Endodermal cell (in vitro differentiated cells): ENCODE data around the gene UCMA. TPM values are rescaled to one million over a fixed set of nuclear protein-coding genes. Genes with fewer than 3 reads are reported as not detected.
"Not testable (repeated sequence)": the region's sequence is repeated elsewhere in the genome, so short reads cannot be mapped to it uniquely, and the experiment has no call there.

Experiments
- DNase-seq: peaks from one replicate; pipeline ENCODE4 v3.0.0-alpha.2; 2017
- H3K27ac ChIP-seq: 2 replicates; pipeline ENCODE4 v1.5.1; 2013; ENCODE audit warnings: mild to moderate bottlenecking, low read depth, low read length, moderate library complexity
- H3K27me3 ChIP-seq: 2 replicates; pipeline ENCODE4 v1.6.1; 2013; ENCODE audit warnings: mild to moderate bottlenecking, low read length, moderate library complexity; ENCODE audit not compliant: insufficient read depth, control insufficient read depth, poor library complexity, severe bottlenecking
- H3K36me3 ChIP-seq: 2 replicates; pipeline ENCODE4 v1.7.0; 2013; ENCODE audit warnings: mild to moderate bottlenecking, low read length, moderate library complexity; ENCODE audit not compliant: control insufficient read depth, insufficient read depth
- H3K4me1 ChIP-seq: one replicate; pipeline ENCODE4 v1.7.0; 2013; ENCODE audit warnings: low read length; ENCODE audit not compliant: control insufficient read depth, insufficient read depth
- H3K4me3 ChIP-seq: 2 replicates; pipeline ENCODE4 v1.5.1; 2013; ENCODE audit warnings: mild to moderate bottlenecking, low read length, moderate library complexity
- H3K9ac ChIP-seq: 2 replicates; pipeline ENCODE4 v1.6.1; 2013; ENCODE audit warnings: mild to moderate bottlenecking, low read length, moderate library complexity; ENCODE audit not compliant: poor library complexity, severe bottlenecking; ENCODE audit errors: extremely low read depth
- H3K9me3 ChIP-seq: 2 replicates; pipeline ENCODE4 v1.6.1; 2013; ENCODE audit warnings: mild to moderate bottlenecking, low read length, moderate library complexity; ENCODE audit not compliant: control insufficient read depth
- H3K27ac Mint-ChIP-seq: 2 replicates; pipeline ENCODE4 v1.8.0; 2020; ENCODE audit warnings: mixed read lengths
- H3K27me3 Mint-ChIP-seq: 2 replicates; pipeline ENCODE4 v1.8.0; 2021; ENCODE audit warnings: mild to moderate bottlenecking, mixed read lengths; ENCODE audit not compliant: insufficient read depth
- H3K36me3 Mint-ChIP-seq: 2 replicates; pipeline ENCODE4 v1.8.0; 2020; ENCODE audit warnings: low read depth, mixed read lengths
- H3K4me1 Mint-ChIP-seq: 2 replicates; pipeline ENCODE4 v1.8.0; 2020; ENCODE audit warnings: mixed read lengths
- H3K4me3 Mint-ChIP-seq: 2 replicates; pipeline ENCODE4 v1.8.0; 2020; ENCODE audit warnings: mild to moderate bottlenecking, moderate library complexity, mixed read lengths
- H3K9me3 Mint-ChIP-seq: 2 replicates; pipeline ENCODE4 v1.8.0; 2020; ENCODE audit warnings: mild to moderate bottlenecking, mixed read lengths
- CTCF ChIP-seq: fragments of 200-600 bp; sonication (generic); conservative IDR thresholded peaks from 2 replicates; pipeline ENCODE4 v1.5.0; 2021; ENCODE audit warnings: antibody characterized with exemption, mild to moderate bottlenecking
- WGBS, 2 experiments: methylation state at CpG; one replicate each; pipeline versions ENCODE4 v1.1.5 to v1.1.7; 2013; ENCODE audit warnings: missing lambda C conversion rate in 2 of 2, mixed read lengths in 1 of 2; ENCODE audit not compliant: insufficient coverage in 1 of 2, insufficient read length in 1 of 2; 5-methylcytosine and 5-hydroxymethylcytosine counted together
- total RNA-seq, 2 donors: library from RNA; stranded (reverse); fragmentation: NEBNext Ultra II Directional in 1 of 2; extraction: Animal tissue kit (Norgen Biotek cat#: 25700) in 1 of 2; gene quantifications; 2 replicates in 1 of 2; 3 replicates in 1 of 2; pipeline ENCODE4 v1.2.1, GENCODE V29; 2021

The UCMA gene
- total RNA-seq, 2 donors from 2014 or later, result not detected

GRCh38 chr10:13253726-13254125 is 19.6 kb upstream of the UCMA start:
- DNase-seq, result no peak
- Histone ChIP-seq H3K36me3 (no peaks in the 10 kb centered on the region), H3K4me3 (no peak overlapping the region), H3K4me1 (no peaks in the 10 kb centered on the region), H3K27me3 (no peaks in the 10 kb centered on the region), H3K9me3 (no peaks in the 10 kb centered on the region), H3K27ac (no peak overlapping the region), H3K9ac (no peak overlapping the region)
- no peak overlapping the region for H3K27ac Mint-ChIP-seq
- no peaks in the 10 kb centered on the region for H3K27me3 Mint-ChIP-seq
- H3K4me1 Mint-ChIP-seq, result no peaks in the 10 kb centered on the region
- H3K4me3 Mint-ChIP-seq, result no peak overlapping the region
- H3K36me3 Mint-ChIP-seq, result no peaks in the 10 kb centered on the region
- 92% methylated on average over 4 of the region's 4 CpGs for WGBS, 2 experiments
- no peak for TF ChIP-seq CTCF
- peaks cover 2% of the 10 kb centered on the region for H3K9me3 Mint-ChIP-seq

GRCh38 chr10:13247784-13248183 is 13.6 kb upstream of the UCMA start:
- WGBS, 2 experiments, result 80 to 91% methylated on average over 1 to 4 of the region's 4 CpGs
- no peaks in the 10 kb centered on the region for H3K27me3 ChIP-seq
- H3K27ac Mint-ChIP-seq, result no peak overlapping the region
- H3K27ac ChIP-seq, result no peak overlapping the region
- no peak overlapping the region for H3K4me3 ChIP-seq
- H3K9me3 ChIP-seq, result no peaks in the 10 kb centered on the region
- H3K27me3 Mint-ChIP-seq, result no peaks in the 10 kb centered on the region
- H3K4me1 ChIP-seq, result no peaks in the 10 kb centered on the region
- no peaks in the 10 kb centered on the region for H3K36me3 ChIP-seq
- H3K9ac ChIP-seq, result no peak overlapping the region
- H3K4me1 Mint-ChIP-seq, result no peaks in the 10 kb centered on the region
- no peak overlapping the region for H3K4me3 Mint-ChIP-seq
- H3K9me3 Mint-ChIP-seq, result no peaks in the 10 kb centered on the region
- no peak for DNase-seq
- H3K36me3 Mint-ChIP-seq, result no peaks in the 10 kb centered on the region
- TF ChIP-seq CTCF, result no peak

- Histone ChIP-seq H3K9ac (no peak overlapping the region), H3K27me3 (no peaks in the 10 kb centered on the region), H3K4me1 (no peaks in the 10 kb centered on the region), H3K4me3 (no peak overlapping the region), H3K36me3 (no peaks in the 10 kb centered on the region), H3K27ac (no peak overlapping the region), H3K9me3 (no peaks in the 10 kb centered on the region)
- Mint-ChIP-seq H3K36me3 (no peaks in the 10 kb centered on the region), H3K4me1 (no peaks in the 10 kb centered on the region), H3K27ac (no peak overlapping the region), H3K4me3 (no peak overlapping the region), H3K9me3 (no peaks in the 10 kb centered on the region), H3K27me3 (no peaks in the 10 kb centered on the region)
- WGBS, 2 experiments, result 90 to 91% methylated on average over 4 to 9 of the region's 9 CpGs
- DNase-seq, result no peak
- TF ChIP-seq CTCF, result no peak
These were observed 13.1 kb upstream of the UCMA start for GRCh38 chr10:13247246-13247645.

- not testable (repeated sequence) for H3K9me3 Mint-ChIP-seq, DNase-seq, H3K27ac Mint-ChIP-seq, H3K36me3 Mint-ChIP-seq, H3K4me1 ChIP-seq, H3K9me3 ChIP-seq, H3K4me3 ChIP-seq, H3K36me3 ChIP-seq, H3K4me3 Mint-ChIP-seq, H3K27me3 ChIP-seq, H3K4me1 Mint-ChIP-seq, H3K9ac ChIP-seq, H3K27ac ChIP-seq, H3K27me3 Mint-ChIP-seq
- 94% methylated on average over 5 of the region's 5 CpGs; no CpG with 5 or more reads in 1 of the 2 experiments for WGBS, 2 experiments
These were observed 8.1 kb upstream of the UCMA start for GRCh38 chr10:13242260-13242659.
